ENCODE measurements around the gene DENND4A.
"Not testable (repeated sequence)": the region's sequence is repeated elsewhere in the genome, so short reads cannot be mapped to it uniquely, and the experiment has no call there.

DENND4A gene

DNA sequence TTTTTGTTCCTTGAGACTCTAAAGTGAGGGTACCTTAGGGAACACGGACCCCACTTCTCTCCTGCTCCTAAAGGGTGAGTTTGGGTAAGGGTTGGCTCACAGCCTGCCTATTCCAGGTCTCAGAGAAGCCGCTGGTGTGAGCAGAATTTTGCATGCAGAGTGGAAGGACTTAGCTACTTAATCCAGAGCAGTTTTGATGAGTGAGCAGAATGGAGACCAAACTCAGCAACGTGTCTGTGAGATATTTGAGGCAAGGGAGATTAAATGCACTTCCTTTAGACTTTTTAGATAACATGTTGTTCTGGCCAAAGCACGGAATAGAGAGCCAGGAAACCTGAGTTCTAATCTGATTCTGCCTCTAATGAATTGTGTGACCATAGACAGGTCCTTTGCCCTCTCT, 165.2 kb downstream of the DENND4A start:
- DNase-seq, result no peak

GRCh38 chr15:65623103-65623502, 169.0 kb downstream of the DENND4A start:
- no peak for DNase-seq

DNA sequence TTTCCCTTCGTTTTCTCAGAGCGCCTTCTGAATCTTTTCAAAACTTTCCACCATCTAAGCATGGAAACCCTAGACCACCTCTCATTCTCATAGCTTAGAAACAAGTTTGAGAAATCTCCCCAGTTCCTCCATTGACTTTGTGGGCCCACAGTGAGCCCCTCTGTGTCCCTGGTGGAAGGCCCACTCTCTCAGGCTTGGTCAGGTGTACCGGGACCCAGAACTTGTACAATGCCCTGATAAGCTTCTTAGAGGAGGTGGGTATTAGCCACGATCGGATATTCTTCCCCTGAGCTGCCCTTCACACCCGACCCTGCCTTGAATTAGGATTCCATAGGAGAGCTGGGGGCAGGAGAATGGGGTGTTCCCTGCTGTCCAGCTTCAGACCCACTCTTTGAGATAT, 170.5 kb downstream of the DENND4A start, which contains the start of gene SLC24A1:
SLC24A1 (plus strand) TSS at position 301 of the 400 bp plus-strand sequence. CDS start 2,143 bp downstream, outside the sequence.
- no peak for DNase-seq

DNA sequence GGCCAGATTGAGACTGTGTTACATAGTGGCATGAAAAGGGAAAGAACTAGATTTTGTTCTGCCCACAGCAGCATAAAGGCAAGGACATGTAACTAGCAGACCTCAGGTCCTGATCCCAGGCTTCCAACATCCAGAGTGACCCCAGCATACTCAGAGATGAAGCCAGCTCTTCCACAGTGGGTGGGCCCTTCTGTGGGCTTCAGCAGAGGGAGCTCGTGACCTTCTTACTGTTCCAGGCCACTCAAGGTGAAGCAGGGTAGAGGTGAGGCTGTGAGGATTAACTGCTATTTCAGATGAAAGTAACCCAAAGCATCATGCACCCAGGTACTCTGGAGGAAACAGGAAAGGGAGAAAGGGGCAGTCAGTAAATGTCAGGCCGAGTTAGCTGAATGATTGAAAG, 171.3 kb downstream of the DENND4A start:
- no peak for DNase-seq

- no peak for DNase-seq
Measured at GRCh38 chr15:65619626-65620290, 172.3 kb downstream of the DENND4A start.

- DNase-seq, result no peak
Measured at GRCh38 chr15:65618560-65619109, 173.5 kb downstream of the DENND4A start.

- DNase-seq, result not testable (repeated sequence)
Measured at GRCh38 chr15:65615887-65616286, 176.2 kb downstream of the DENND4A start.

GRCh38 chr15:65612949-65613744, 178.9 kb downstream of the DENND4A start:
- no peak for DNase-seq

- no peak for DNase-seq
Measured at GRCh38 chr15:65612616-65612946, 179.5 kb downstream of the DENND4A start.

DNA sequence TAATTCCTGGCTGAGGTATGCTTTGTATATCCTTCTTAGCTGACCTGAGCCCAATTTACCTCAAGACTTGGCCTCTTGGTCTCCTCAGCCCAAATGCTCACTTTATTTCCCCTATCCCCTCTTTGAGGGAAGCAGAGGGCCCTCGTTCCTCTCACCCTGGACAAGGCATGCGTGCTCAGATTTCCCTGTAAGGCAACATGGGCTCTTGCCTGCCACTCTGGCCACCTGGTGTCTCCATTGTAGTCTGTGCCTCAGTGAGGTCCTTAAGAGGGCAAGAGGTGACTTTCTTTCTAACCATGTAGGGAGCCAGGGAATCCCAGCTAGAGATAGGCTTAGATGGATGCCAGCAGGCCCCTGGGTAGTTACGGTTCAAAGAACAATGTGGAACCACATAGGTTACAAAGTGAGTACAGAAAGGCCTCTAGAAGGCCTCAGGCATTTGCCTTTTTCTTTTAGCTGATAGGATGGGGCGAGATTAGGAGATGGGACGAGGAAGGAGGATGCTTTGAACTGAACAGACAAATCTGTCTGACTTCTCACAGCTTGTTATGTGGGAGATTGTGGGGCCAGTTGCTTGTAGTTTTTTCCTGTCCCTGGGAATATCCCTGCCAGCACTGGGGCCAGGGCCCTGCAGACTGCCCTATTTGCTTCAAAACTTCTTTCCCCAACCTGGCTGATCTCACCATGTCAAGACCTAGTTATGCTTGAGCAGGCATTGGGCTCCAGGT, 180.0 kb downstream of the DENND4A start:
- peak in 1 of 3 experiments; percentile 30 for DNase-seq

DNA sequence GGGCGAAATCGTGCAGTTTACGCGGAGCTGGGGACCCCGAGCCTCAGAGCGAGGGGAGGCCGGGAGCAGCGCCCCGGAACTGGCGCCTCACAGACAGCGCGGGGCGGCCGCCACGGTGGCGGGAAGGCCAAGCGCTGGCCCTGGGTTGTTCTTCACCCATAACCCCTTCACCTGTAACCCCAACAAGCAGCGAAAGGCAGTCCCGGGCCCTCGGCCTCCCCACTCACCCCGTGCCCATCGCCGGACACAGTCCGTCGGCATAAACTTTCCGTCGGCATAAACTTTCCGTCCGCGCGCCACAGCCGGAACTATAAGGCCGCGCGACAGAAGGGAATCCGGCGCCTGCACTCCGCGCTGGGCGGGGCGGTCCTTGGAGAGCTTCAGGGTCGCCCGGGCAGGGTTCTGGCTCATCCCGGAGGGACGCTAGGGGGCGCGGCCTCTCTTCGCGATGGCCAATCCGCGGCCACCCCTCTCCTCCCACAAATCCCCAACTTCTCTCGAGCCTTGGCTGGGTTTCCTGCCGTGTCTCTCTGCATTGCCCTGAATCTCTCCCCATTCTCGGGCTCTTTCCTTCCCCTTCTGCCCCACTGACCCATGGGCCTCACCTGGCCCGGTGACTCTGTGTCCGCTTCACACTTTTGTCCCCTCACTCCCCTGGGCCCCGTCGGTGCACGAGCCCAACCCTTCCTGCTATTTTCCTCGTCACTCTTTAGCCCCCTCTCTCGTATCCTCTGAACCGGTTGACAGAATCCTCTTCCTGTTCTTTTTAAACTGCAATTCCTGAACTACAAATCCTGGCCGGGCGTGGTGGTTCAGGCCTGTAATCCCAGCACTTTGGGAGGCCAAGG, 181.0 kb downstream of the DENND4A start, which contains the start of gene INTS14:
INTS14 (minus strand) TSS at position 261 of the 848 bp plus-strand sequence. CDS start 3,751 bp downstream, outside the sequence.
- peak; percentile 93 to 99 (median 99) for DNase-seq
